ENCODE results near the gene FAM89A. TPM values are rescaled to one million over a fixed set of nuclear protein-coding genes. Genes with fewer than 3 reads are reported as not detected.

The FAM89A gene
- total RNA-seq, 2 experiments from 2014 or later: 5.6 to 9.7 TPM

DNA sequence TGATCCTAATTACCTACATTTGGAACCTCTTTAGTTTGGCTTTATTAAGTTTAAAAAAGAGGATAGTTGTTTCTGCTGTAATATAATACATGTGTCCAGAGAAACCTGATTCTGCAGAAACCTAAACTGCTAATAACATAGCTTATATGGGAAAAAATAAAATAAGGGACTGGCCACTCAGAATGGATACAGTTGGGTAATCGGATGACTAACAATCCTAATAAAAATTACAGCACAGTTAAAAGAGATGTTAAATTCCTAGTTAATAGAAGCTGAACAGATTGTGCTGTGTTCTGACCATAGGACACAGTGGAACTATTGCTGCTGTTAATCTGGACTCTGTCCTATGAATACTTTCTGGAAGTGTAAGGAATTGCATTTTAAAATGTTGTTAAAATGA lies 45.2 kb downstream of the FAM89A start:
- H3K4me1 ChIP-seq (ENCODE audit: insufficient read depth, low read length, poor library complexity, severe bottlenecking): no peaks in the 10 kb centered on the region
- no peak overlapping the region for H3K4me2 ChIP-seq (ENCODE audit: low read length)
- no peak overlapping the region for H3K4me3 ChIP-seq (ENCODE audit: low read depth, low read length, poor library complexity, severe bottlenecking)
- no peaks in the 10 kb centered on the region for H3K79me2 ChIP-seq (ENCODE audit: insufficient read depth, low read depth, low read length)
- H3K9me2 ChIP-seq (ENCODE audit: insufficient read depth, low read length): no peaks in the 10 kb centered on the region
- H3K36me3 ChIP-seq (ENCODE audit: insufficient read depth, low read length): peaks cover 69% of the 10 kb centered on the region
- TF ChIP-seq, protein P1, sequence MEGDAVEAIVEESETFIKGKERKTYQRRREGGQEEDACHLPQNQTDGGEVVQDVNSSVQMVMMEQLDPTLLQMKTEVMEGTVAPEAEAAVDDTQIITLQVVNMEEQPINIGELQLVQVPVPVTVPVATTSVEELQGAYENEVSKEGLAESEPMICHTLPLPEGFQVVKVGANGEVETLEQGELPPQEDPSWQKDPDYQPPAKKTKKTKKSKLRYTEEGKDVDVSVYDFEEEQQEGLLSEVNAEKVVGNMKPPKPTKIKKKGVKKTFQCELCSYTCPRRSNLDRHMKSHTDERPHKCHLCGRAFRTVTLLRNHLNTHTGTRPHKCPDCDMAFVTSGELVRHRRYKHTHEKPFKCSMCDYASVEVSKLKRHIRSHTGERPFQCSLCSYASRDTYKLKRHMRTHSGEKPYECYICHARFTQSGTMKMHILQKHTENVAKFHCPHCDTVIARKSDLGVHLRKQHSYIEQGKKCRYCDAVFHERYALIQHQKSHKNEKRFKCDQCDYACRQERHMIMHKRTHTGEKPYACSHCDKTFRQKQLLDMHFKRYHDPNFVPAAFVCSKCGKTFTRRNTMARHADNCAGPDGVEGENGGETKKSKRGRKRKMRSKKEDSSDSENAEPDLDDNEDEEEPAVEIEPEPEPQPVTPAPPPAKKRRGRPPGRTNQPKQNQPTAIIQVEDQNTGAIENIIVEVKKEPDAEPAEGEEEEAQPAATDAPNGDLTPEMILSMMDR (conservative IDR thresholded peaks at IDR 0.05; ENCODE audit: low read length): no peak
- no peak for TF ChIP-seq EZH2phosphoT487 (IDR thresholded peaks at IDR 0.05; ENCODE audit: borderline replicate concordance, low read depth, low read length)
- H2AFZ ChIP-seq (ENCODE audit: low read length): no peak overlapping the region
- no peak overlapping the region for H3K27ac ChIP-seq (ENCODE audit: low read depth, low read length, poor library complexity, severe bottlenecking)
- H4K20me1 ChIP-seq (ENCODE audit: insufficient read depth, low read length): no peaks in the 10 kb centered on the region
- ChIA-PET POLR2A (interaction anchor here (0.5 to 0.6 kb wide), 3 partner anchors 179 to 979 kb away, joined by 3 read pairs; no protein-coding TSS in a partner anchor), CTCF (ENCODE audit: unreplicated experiment) (no interaction called here)
- no peak for DNase-seq (ENCODE audit: low spot score)
- no peaks in the 10 kb centered on the region for H3K9me3 ChIP-seq (ENCODE audit: low read length)
- no TSS peak for BruUV-seq (replicated peaks)
- intact Hi-C loops (cut with micrococcal nuclease; ENCODE audit: unreplicated experiment): no loop called here

DNA sequence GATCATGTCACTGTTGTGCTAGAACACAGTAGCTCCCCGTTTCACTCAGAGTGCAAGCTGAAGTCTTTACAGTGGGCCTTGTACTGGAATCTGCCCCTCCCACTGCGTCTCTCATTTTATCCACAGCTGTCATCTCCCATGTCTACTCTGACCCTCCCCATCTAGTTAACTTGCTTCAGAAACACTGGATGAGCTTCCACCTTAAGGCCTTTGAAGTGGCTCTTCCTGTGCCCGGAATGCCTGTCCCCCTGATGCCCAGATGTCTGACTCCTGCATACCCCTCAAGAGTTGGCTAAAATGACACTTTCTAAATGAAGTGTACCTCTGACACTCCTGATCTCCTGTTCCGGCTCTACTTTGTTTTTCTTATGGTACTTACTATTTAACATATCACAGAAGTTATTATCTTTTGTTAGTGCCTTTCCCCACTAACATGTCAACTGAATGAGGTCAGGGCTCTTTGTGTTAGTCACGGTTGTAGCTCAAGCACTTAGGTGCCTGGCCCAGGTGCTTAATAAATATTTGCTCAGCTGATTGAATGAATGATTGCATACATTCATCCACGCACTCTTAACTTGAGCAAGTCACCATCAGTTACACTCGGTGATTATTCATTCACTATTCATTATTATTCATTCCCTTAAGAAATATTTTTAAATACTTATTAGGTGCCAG lies 47.8 kb downstream of the FAM89A start:
- no peaks in the 10 kb centered on the region for H4K20me1 ChIP-seq (ENCODE audit: insufficient read depth, low read length)
- no peaks in the 10 kb centered on the region for H3K9me3 ChIP-seq (ENCODE audit: low read length)
- no peak overlapping the region for H3K27ac ChIP-seq (ENCODE audit: low read depth, low read length, poor library complexity, severe bottlenecking)
- no peaks in the 10 kb centered on the region for H3K4me1 ChIP-seq (ENCODE audit: insufficient read depth, low read length, poor library complexity, severe bottlenecking)
- intact Hi-C loops (cut with micrococcal nuclease; ENCODE audit: unreplicated experiment): no loop called here
- H3K9me2 ChIP-seq (ENCODE audit: insufficient read depth, low read length): no peaks in the 10 kb centered on the region
- H3K79me2 ChIP-seq (ENCODE audit: insufficient read depth, low read depth, low read length): no peaks in the 10 kb centered on the region; the same call in 1 of the 2 replicates
- H3K4me3 ChIP-seq (ENCODE audit: low read depth, low read length, poor library complexity, severe bottlenecking): no peak overlapping the region
- no peak for DNase-seq (ENCODE audit: low spot score)
- no peak overlapping the region for H3K4me2 ChIP-seq (ENCODE audit: low read length)
- no peak overlapping the region for H2AFZ ChIP-seq (ENCODE audit: low read length)
- ChIA-PET CTCF (ENCODE audit: unreplicated experiment) (no interaction called here), POLR2A (interaction anchor here (0.5 to 0.7 kb wide), 3 partner anchors 865 to 1220 kb away, joined by 4 to 5 read pairs (median 4); no protein-coding TSS in a partner anchor)
- BruUV-seq (replicated peaks): no TSS peak
- H3K36me3 ChIP-seq (ENCODE audit: insufficient read depth, low read length): peaks cover 52% of the 10 kb centered on the region
- no peak for TF ChIP-seq EZH2phosphoT487 (IDR thresholded peaks at IDR 0.05; ENCODE audit: borderline replicate concordance, low read depth, low read length)
- TF ChIP-seq, protein P1 (conservative IDR thresholded peaks at IDR 0.05; ENCODE audit: low read length): no peak

DNA sequence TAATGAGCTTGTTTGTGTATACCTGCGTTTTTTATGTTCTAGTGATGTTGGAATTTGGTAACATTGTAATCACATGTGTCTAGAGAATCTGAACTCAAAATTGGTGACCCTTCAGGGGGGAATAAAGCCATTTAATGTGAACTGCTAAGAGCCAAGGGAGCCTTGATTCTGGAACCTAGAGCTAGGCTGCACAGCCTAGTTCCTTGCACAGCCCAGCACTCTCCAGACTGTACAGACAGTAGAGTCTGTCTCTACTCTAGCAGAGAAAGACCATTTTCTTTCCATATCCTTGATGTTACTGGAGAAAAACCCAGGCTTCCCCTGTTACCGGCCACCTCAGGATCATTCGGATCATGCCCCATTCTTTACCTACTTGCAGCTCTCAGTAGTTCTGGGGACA lies 52.6 kb downstream of the FAM89A start:
- no peak overlapping the region for H3K4me2 ChIP-seq (ENCODE audit: low read length)
- intact Hi-C loops (cut with micrococcal nuclease; ENCODE audit: unreplicated experiment): no loop called here
- TF ChIP-seq, protein P1 (conservative IDR thresholded peaks at IDR 0.05; ENCODE audit: low read length): no peak
- no peak for TF ChIP-seq EZH2phosphoT487 (IDR thresholded peaks at IDR 0.05; ENCODE audit: borderline replicate concordance, low read depth, low read length)
- no peak overlapping the region for H3K27ac ChIP-seq (ENCODE audit: low read depth, low read length, poor library complexity, severe bottlenecking)
- no peaks in the 10 kb centered on the region; the same call in 1 of the 2 replicates for H4K20me1 ChIP-seq (ENCODE audit: insufficient read depth, low read length)
- no peaks in the 10 kb centered on the region; the same call in 1 of the 2 replicates for H3K79me2 ChIP-seq (ENCODE audit: insufficient read depth, low read depth, low read length)
- BruUV-seq (replicated peaks): no TSS peak
- H3K4me3 ChIP-seq (ENCODE audit: low read depth, low read length, poor library complexity, severe bottlenecking): no peak overlapping the region
- H3K9me3 ChIP-seq (ENCODE audit: low read length): no peaks in the 10 kb centered on the region
- ChIA-PET POLR2A (interaction anchor here (0.6 to 1.0 kb wide), 2 partner anchors 36 to 1979 kb away, joined by 3 to 4 read pairs; no protein-coding TSS in a partner anchor), CTCF (ENCODE audit: unreplicated experiment) (no interaction called here)
- H3K9me2 ChIP-seq (ENCODE audit: insufficient read depth, low read length): no peaks in the 10 kb centered on the region
- H3K36me3 ChIP-seq (ENCODE audit: insufficient read depth, low read length): peaks cover 29% of the 10 kb centered on the region
- DNase-seq (ENCODE audit: low spot score): no peak
- no peak overlapping the region for H2AFZ ChIP-seq (ENCODE audit: low read length)
- H3K4me1 ChIP-seq (ENCODE audit: insufficient read depth, low read length, poor library complexity, severe bottlenecking): peaks cover 4% of the 10 kb centered on the region
